Liver (tissue), 9 donors: ENCODE results near the gene FHOD1. TPM values are rescaled to one million over a fixed set of nuclear protein-coding genes. Genes with fewer than 3 reads are reported as not detected.

ENCODE experiments used
- DNase-seq: peaks from one replicate; pipeline ENCODE4 v3.0.0-alpha.2; 2017; ENCODE audit warnings: low spot score
- H3K27ac ChIP-seq, 2 donors: one replicate each; pipeline ENCODE4 v1.7.0; 2013; ENCODE audit warnings: inconsistent platforms in 2 of 2, low read length in 2 of 2, control low read depth in 1 of 2, low read depth in 1 of 2, mild to moderate bottlenecking in 1 of 2
- H3K27me3 ChIP-seq, 4 donors: one replicate each; pipeline versions ENCODE4 v1.6.1 to v1.7.0; 2013; ENCODE audit warnings: low read length in 3 of 4, inconsistent platforms in 1 of 4, mild to moderate bottlenecking in 1 of 4, moderate library complexity in 1 of 4; ENCODE audit not compliant: control insufficient read depth in 4 of 4, insufficient read depth in 4 of 4
- H3K36me3 ChIP-seq, 4 donors: one replicate each; pipeline versions ENCODE4 v1.6.1 to v1.7.0; 2013; ENCODE audit warnings: low read length in 3 of 4, mild to moderate bottlenecking in 3 of 4, low read depth in 1 of 4, moderate library complexity in 1 of 4; ENCODE audit not compliant: control insufficient read depth in 4 of 4, insufficient read depth in 3 of 4
- H3K4me1 ChIP-seq, 4 donors: one replicate each; pipeline versions ENCODE4 v1.6.1 to v1.7.0; 2013; ENCODE audit warnings: low read length in 3 of 4, mild to moderate bottlenecking in 3 of 4, moderate library complexity in 1 of 4; ENCODE audit not compliant: control insufficient read depth in 4 of 4, insufficient read depth in 4 of 4
- H3K4me3 ChIP-seq, 3 donors: one replicate each; pipeline versions ENCODE4 v1.6.1 to v1.7.0; 2013; ENCODE audit warnings: low read length in 3 of 3, control low read depth in 1 of 3, low read depth in 1 of 3, mild to moderate bottlenecking in 1 of 3
- H3K9ac ChIP-seq, 2 donors: one replicate each; pipeline ENCODE4 v1.7.0; 2013; ENCODE audit warnings: low read length in 2 of 2, mild to moderate bottlenecking in 2 of 2, moderate library complexity in 2 of 2, control low read depth in 1 of 2, low read depth in 1 of 2
- H3K9me3 ChIP-seq, 4 donors: one replicate each; pipeline versions ENCODE4 v1.6.1 to v1.7.0; 2013; ENCODE audit warnings: low read length in 3 of 4; ENCODE audit not compliant: control insufficient read depth in 4 of 4
- ATF3 ChIP-seq: IDR thresholded peaks from 2 replicates; pipeline ENCODE4 v1.6.1; 2016; ENCODE audit warnings: antibody characterized with exemption
- CTCF ChIP-seq: fragments of 150-350 bp; IDR thresholded peaks from 2 replicates; pipeline ENCODE4 v1.5.1; 2017; ENCODE audit warnings: improper control_type of control experiment, low read depth, low read length; ENCODE audit not compliant: missing input control
- EGR1 ChIP-seq, 2 donors: IDR thresholded peaks; 2 replicates each; pipeline ENCODE4 v1.6.1; 2016 to 2018; ENCODE audit warnings: antibody characterized with exemption in 2 of 2, low read depth in 2 of 2
- FOXA1 ChIP-seq: IDR thresholded peaks from 2 replicates; pipeline ENCODE4 v1.6.1; 2016; ENCODE audit warnings: antibody characterized with exemption
- FOXA2 ChIP-seq: IDR thresholded peaks from 2 replicates; pipeline ENCODE4 v1.6.1; 2016; ENCODE audit warnings: antibody characterized with exemption
- GABPA ChIP-seq, 2 donors: IDR thresholded peaks in 1 of 2; conservative IDR thresholded peaks in 1 of 2; 2 replicates each; pipeline ENCODE4 v1.6.1; 2016; ENCODE audit warnings: antibody characterized with exemption in 2 of 2, mild to moderate bottlenecking in 1 of 2, moderate library complexity in 1 of 2
- HNF4A ChIP-seq, 2 donors: conservative IDR thresholded peaks; 2 replicates each; pipeline ENCODE4 v1.6.1; 2016; ENCODE audit warnings: antibody characterized with exemption in 2 of 2, mild to moderate bottlenecking in 2 of 2
- HNF4G ChIP-seq: IDR thresholded peaks from 2 replicates; pipeline ENCODE4 v1.6.1; 2016; ENCODE audit warnings: antibody characterized with exemption
- JUND ChIP-seq, 2 donors: IDR thresholded peaks; 2 replicates each; pipeline ENCODE4 v1.6.1; 2016; ENCODE audit warnings: antibody characterized with exemption in 2 of 2
- MAX ChIP-seq: IDR thresholded peaks from 2 replicates; pipeline ENCODE4 v1.6.1; 2016; ENCODE audit warnings: antibody characterized with exemption
- NR2F2 ChIP-seq: IDR thresholded peaks from 2 replicates; pipeline ENCODE4 v1.6.1; 2016; ENCODE audit warnings: antibody characterized with exemption
- RAD21 ChIP-seq, 2 donors: IDR thresholded peaks; 2 replicates each; pipeline ENCODE4 v1.6.1; 2016; ENCODE audit warnings: antibody characterized with exemption in 2 of 2, mild to moderate bottlenecking in 2 of 2
- REST ChIP-seq: IDR thresholded peaks from 2 replicates; pipeline ENCODE4 v1.6.1; 2016; ENCODE audit warnings: antibody characterized with exemption, mild to moderate bottlenecking
- RXRA ChIP-seq, 2 donors: IDR thresholded peaks; 2 replicates each; pipeline ENCODE4 v1.6.1; 2017 to 2018; ENCODE audit warnings: antibody characterized with exemption in 2 of 2, mild to moderate bottlenecking in 1 of 2
- SP1 ChIP-seq: IDR thresholded peaks from 2 replicates; pipeline ENCODE4 v1.6.1; 2018; ENCODE audit warnings: antibody characterized with exemption, mild to moderate bottlenecking
- TAF1 ChIP-seq: conservative IDR thresholded peaks from 2 replicates; pipeline ENCODE4 v1.6.1; 2016; ENCODE audit warnings: antibody characterized with exemption, mild to moderate bottlenecking
- YY1 ChIP-seq: IDR thresholded peaks from 2 replicates; pipeline ENCODE4 v1.6.1; 2016; ENCODE audit warnings: antibody characterized with exemption, mild to moderate bottlenecking
- ZBTB33 ChIP-seq: IDR thresholded peaks from 2 replicates; pipeline ENCODE4 v1.6.1; 2016; ENCODE audit warnings: antibody characterized with exemption
- WGBS: extraction: QIAGEN DNeasy Blood & Tissue Kit; methylation state at CpG from one replicate; pipeline ENCODE4 v1.1.7; 2013; 5-methylcytosine and 5-hydroxymethylcytosine counted together
- polyA plus RNA-seq, 2 donors: library from polyadenylated mRNA; stranded (reverse) in 1 of 2; unstranded in 1 of 2; fragments of 200-250 nt in 1 of 2; fragments of >200 nt in 1 of 2; fragmentation: Nextera tagmentation in 1 of 2; extraction: Ambion mirVana in 1 of 2; gene quantifications; one replicate each; pipeline versions ENCODE4 v1.2.1 to v1.2.3, GENCODE V29; 2013 to 2015
- total RNA-seq, 2 donors: library from RNA; depleted of rRNA; stranded (reverse); fragments of >200 nt; gene quantifications; one replicate each; pipeline ENCODE4 v1.2.3, GENCODE V29; 2014
- donor health status: healthy.
- donor health status: healthy.
- donor health status: healthy.
- donor health status: healthy.
- donor health status: healthy.

The FHOD1 gene
- total and polyA plus RNA-seq, 4 donors = 2.2 to 6.4 (median 4.1) TPM

- TF ChIP-seq HNF4A (conservative IDR thresholded peaks at IDR 0.05) = no peak
- TF ChIP-seq GABPA (IDR thresholded peaks at IDR 0.05 in 1 of 2, conservative IDR thresholded peaks at IDR 0.05 in 1 of 2) = no peak
- no peak for TF ChIP-seq ZBTB33
- no peak for TF ChIP-seq FOXA2
- TF ChIP-seq CTCF = no peak
- no peak for TF ChIP-seq EGR1 (IDR thresholded peaks at IDR 0.05; ENCODE audit: low read depth in 2 of 2)
- no peak for TF ChIP-seq RXRA (IDR thresholded peaks at IDR 0.05)
- no peak for TF ChIP-seq NR2F2
- TF ChIP-seq SP1 = no peak
- TF ChIP-seq RAD21 (IDR thresholded peaks at IDR 0.05) = no peak
- TF ChIP-seq JUND (IDR thresholded peaks at IDR 0.05) = no peak
- TF ChIP-seq TAF1 = no peak
- TF ChIP-seq FOXA1 = no peak
- TF ChIP-seq HNF4G = no peak
- TF ChIP-seq REST = no peak
- no peak for TF ChIP-seq ATF3
- no peak for TF ChIP-seq MAX
- TF ChIP-seq YY1 = no peak
- H3K4me3 ChIP-seq = no peak overlapping the region
- 95% methylated on average over 23 of the region's 23 CpGs for WGBS
- no peaks in the 10 kb centered on the region for H3K27me3 ChIP-seq
- H3K4me1 ChIP-seq = peaks cover 2 to 19% (median 7%) of the 10 kb centered on the region in 4 donors
- H3K36me3 ChIP-seq = peaks cover 2 to 30% (median 8%) of the 10 kb centered on the region in 4 donors
- H3K9ac ChIP-seq = no peak overlapping the region
- no peaks in the 10 kb centered on the region for H3K9me3 ChIP-seq
- no peak for DNase-seq
- no peak overlapping the region for H3K27ac ChIP-seq
Measured at GRCh38 chr16:67202956-67203493, 44.3 kb downstream of the FHOD1 start.
